Retina (tissue), 1 donor: Measurements from ENCODE around the gene SPECC1L.

Experiments
- DNase-seq: peaks from one replicate; pipeline ENCODE4 v3.0.0-alpha.2; 2016

SPECC1L gene

GRCh38 chr22:24363243-24363642 lies 92.6 kb downstream of the SPECC1L start:
- no peak for DNase-seq

GRCh38 chr22:24366701-24367100 lies 96.1 kb downstream of the SPECC1L start:
- DNase-seq: no peak

- DNase-seq: no peak
Measured at GRCh38 chr22:24367841-24368240, 97.2 kb downstream of the SPECC1L start.

- no peak for DNase-seq
Measured at GRCh38 chr22:24370401-24370800, 99.8 kb downstream of the SPECC1L start.

- DNase-seq: no peak
Measured at GRCh38 chr22:24376002-24376401, 105.4 kb downstream of the SPECC1L start.

GRCh38 chr22:24376586-24376985 lies 106.0 kb downstream of the SPECC1L start:
- DNase-seq: no peak

GRCh38 chr22:24379536-24379935 lies 108.9 kb downstream of the SPECC1L start:
- DNase-seq: no peak

- peak; percentile 6 for DNase-seq
Measured at GRCh38 chr22:24380220-24380904, 109.7 kb downstream of the SPECC1L start.

- DNase-seq: no peak
Measured at GRCh38 chr22:24380905-24381230, 110.2 kb downstream of the SPECC1L start.

- no peak for DNase-seq
Measured at GRCh38 chr22:24383061-24383460, 112.4 kb downstream of the SPECC1L start.

GRCh38 chr22:24384131-24384530 lies 113.5 kb downstream of the SPECC1L start:
- DNase-seq: no peak

- no peak for DNase-seq
Measured at GRCh38 chr22:24386937-24387471, 116.4 kb downstream of the SPECC1L start.

GRCh38 chr22:24389680-24390079 lies 119.0 kb downstream of the SPECC1L start:
- DNase-seq: no peak

GRCh38 chr22:24390156-24390555 lies 119.5 kb downstream of the SPECC1L start:
- no peak for DNase-seq

GRCh38 chr22:24390576-24390975 lies 119.9 kb downstream of the SPECC1L start:
- no peak for DNase-seq

GRCh38 chr22:24391836-24392217 lies 121.2 kb downstream of the SPECC1L start:
- no peak for DNase-seq

- no peak for DNase-seq
Measured at GRCh38 chr22:24392218-24392931, 121.7 kb downstream of the SPECC1L start.

- DNase-seq: no peak
Measured at GRCh38 chr22:24393012-24393559, 122.5 kb downstream of the SPECC1L start.

GRCh38 chr22:24393848-24394247 lies 123.2 kb downstream of the SPECC1L start:
- DNase-seq: no peak

- no peak for DNase-seq
Measured at GRCh38 chr22:24394254-24394653, 123.6 kb downstream of the SPECC1L start.

GRCh38 chr22:24398409-24398808 lies 127.8 kb downstream of the SPECC1L start:
- no peak for DNase-seq

- no peak for DNase-seq
Measured at GRCh38 chr22:24400034-24400725, 129.5 kb downstream of the SPECC1L start.
